T-helper 2 cell (primary cell): ENCODE measurements around the gene MEIS1.

ENCODE experiments used
- DNase-seq, 5 experiments: peaks; one replicate each; pipeline versions ENCODE4 v3.0.0 to v3.0.0-alpha.2; 2012 to 2022

Gene MEIS1

DNA sequence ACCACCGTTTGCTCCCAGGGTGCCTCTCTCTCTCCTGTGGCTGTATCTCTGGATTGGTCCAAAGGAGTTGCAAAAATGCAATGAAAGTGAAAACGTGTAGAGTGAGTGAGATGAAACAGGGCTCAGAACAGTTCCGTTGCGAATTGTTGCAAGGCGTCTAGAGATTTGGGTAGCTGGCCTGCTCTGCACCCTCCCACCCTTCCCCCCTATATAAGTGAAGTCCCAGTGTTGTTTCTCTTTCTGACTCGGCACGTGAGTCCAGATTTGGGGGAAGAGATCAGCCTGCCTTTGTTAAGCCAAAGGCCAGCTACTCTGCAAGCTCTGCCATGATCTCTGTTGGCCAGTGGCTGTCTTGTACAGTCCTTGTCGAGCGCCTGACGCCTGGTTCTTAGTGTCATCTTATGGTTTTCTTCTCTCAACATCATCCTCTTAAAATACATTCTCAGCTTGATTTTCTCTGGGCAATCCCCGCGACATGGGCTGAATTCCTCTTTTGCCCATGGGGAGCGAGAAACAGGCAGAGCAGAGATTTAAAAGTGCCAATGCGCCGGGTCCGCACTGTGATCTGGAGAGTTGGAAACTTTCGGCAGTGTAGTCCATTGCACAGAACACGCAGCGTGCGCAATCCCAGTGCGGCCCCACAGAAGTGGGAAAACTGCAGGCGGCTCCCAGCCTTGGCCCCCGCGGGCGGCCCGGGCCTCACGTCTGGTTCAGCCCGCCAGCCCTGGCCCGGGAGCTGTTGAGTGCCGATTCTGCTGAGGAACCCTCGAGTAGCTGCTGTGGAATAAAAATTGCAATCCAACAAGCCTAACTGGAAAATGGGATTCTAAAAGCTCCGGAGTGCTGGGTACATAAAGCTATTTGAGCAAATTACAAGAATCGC lies 9.3 kb downstream of the MEIS1 start:
- DNase-seq: no peak

DNA sequence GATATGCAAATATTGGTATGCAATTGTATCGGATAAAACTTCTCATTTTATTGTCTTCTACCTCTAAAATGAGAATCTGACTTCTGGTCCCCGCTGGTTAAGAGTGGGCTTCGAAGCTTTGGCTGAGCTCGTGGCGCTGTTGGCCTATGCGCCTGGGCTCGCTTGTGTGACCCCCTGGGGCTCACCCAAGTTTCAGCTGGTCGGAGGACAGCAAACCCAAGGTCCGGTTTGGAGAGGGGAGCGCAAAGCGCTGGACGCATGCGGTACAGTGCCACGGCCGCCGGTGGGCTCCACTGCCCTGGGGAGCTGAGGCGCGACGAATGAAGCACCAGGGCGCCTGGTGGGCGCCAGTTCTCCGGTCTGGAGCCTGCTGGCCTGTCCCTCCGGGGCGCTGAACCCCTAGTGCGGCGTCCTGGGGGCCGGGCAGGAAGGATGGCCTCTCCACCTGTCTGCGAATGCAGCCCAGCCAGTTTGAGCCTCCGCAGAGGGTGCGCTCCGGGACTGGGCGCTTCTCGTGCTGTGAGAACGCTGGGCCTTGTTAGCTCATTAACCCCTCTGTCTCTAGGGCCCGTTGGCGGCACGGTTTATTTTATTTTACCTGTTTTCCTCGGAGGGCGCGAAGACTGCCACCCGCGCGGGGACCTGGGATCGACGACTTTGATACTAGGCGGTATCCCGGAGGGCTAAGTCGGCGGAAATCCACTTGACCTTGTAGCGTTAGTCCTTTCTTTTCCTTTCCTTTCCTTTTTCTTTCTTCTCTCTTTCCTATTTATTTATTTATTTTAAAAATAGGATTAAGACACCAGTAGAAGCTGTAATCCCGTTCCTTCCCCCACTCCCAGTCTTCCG lies 10.4 kb downstream of the MEIS1 start:
- no peak for DNase-seq

DNA sequence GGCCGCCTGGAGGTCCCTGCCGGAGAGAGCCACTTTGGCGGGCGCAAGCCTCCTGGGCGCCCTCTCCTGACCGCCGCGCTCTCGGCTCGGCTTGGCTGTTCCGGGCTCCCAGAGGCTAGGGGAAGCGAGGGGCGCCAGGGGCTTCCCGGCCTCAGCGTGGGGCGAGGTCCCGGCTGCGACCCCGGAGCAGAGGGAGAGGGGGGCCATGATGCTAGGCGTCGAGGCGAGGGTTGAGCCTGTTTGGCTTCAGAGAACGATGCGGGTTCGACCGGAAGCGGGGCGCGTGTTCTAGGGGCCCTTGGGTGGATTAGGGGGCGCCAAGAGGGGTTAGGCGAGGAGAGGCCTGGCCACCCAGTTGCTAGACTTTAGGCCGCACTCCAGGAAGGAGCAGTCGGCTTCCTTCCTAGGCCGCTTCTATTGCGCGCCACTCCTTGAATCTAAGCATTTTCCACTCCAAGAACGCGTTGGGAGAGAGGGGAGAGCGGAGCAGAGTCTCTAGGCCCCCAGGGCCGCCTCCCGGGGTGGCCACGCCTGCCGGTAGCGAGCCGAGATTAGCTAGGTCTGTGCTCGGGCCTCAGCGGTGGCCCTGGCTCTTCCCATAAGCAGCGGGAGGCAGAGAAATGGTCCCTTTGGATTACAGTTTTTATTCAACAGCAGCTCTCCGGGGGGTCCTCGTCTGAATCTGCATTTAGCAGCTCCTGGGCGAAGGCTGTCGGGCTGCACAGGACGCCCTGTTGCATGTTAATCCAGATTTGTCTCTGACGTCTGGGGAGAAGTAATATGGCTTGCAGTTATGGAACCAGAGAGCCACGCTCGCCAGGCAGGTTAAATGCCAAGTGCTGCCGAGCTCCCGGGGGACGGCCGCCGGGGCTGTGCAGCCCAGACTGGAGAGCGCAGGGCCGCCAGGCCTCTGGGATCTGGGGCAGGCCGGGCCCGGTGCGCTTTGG lies 11.3 kb downstream of the MEIS1 start:
- DNase-seq: no peak

DNA sequence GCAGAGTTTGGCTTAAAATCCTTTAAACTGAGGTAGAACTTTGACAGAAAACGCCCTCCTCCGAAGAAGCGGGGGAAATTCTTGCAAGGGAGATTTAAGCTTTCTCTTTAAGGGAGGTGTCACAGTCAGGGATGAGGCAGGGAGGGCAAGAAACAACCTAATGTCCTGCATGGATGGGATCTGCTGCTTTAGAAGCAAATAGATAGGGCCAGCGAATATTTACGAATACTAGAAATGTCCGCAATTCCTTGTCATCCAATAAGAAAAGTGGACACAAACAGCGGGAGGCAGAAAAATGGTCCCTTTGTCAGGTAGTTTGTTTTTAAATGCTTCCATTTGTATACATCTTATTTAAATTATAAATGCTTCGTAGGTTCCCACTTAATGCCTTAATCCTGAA lies 12.0 kb downstream of the MEIS1 start:
- DNase-seq: no peak

DNA sequence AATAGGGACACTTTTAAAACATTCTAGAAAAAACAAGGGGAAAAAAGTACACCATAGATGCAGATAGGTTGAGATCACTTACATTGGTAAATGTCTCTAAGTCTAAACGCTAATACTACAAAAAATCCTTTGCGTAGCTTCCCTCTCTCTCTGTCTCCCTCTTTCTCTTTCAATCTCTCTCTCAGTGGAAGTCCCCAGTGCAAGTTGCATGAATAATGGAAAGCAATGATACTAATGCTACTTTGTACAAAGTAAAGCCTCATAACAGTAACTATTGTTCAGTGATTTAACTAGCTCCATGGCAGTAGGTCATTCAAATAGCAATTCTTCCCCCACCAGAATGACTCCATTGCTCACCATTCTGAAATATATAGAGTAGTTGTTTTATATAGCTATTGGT lies 12.8 kb downstream of the MEIS1 start:
- DNase-seq: no peak

DNA sequence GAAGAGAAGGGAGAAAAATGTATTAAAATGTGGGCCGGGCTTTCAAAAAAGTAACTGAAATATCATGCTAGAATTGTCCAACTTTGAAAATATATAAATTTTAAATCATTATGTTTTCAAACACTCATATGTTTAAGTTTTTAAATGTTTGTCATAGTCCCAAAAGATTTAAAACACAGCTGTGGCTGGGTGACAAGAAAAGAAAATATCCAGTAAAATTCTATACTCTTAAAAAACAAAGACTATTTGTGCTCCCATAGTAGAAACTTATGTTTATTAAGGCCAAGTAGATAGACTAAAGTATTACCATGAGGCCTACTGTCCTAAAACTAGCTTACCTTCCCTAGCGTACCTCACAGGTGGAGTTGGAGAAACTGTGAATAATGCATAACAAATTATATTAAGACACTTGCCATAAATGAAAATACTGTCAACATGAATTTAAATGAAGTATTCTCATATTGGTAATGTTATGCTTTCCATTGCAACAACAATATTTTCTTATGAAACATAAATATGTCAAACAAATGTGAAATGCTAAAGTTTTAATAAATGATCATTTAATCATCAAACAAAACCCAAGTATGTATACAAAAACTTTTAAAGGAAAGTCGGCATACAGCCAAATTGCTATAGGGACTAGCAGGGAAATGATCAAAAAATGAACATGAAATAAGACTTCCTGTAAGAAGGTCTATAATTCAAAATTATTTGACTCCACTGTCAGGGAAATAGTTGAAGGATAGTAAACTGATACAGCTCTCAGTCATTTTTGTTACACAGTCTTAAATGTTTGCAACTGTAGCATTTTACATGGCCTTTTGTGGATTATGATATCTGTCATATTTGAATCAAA lies 13.4 kb downstream of the MEIS1 start:
- no peak for DNase-seq

DNA sequence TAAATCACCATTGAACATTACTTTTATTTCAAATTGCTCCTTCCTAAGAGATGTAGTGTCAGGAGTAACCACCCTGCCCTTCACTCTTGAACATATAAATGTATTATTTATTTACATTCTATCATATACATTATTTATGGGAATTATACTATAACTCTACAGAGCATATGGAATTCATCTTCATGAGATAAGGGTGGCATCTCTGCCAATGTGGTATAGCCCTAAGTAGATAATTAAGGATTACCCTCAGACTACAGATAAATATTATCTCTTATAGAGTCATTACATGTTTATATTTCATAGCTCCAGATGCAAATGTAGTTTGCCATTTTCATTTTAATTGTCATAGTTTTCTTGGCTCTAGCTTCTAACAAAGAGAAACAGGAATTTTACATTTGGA lies 17.3 kb downstream of the MEIS1 start:
- no peak for DNase-seq

DNA sequence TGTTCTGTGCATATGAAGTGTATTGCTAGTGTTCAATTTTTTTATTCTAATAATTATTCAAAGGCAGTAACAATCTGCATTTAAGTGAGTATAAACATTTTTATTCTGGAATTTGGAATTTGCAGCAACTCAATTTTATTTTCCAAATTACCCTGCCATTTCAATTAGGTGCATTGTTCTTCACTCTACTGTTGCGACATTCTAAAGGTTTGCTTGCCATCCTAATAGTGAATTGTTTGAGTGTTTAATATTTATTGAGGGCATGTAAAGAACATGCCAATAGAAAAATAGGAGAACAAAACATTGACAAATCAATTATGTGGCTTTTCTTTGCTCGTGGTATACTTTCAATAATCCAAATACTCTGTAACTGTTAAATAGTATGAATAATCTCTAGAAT lies 18.0 kb downstream of the MEIS1 start:
- DNase-seq: no peak

DNA sequence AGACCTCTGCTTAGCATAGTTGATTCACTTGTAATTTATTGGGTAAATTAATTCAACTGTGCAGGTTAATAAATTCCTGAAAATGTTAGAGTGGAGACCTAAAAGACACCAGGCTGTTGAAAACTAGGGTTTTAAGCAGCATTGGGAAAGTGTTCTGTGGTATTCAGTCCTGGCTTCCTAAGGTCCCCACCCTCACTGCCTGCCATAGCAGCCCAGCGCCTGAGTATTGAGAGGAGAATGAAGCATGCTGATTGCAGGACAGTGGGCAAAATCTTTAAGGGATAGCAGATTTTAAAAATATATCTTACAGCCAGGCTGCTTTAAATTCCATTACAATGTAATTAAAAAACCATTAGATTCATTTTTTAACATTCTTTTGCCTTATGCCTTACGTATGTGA lies 20.6 kb downstream of the MEIS1 start:
- DNase-seq: no peak

DNA sequence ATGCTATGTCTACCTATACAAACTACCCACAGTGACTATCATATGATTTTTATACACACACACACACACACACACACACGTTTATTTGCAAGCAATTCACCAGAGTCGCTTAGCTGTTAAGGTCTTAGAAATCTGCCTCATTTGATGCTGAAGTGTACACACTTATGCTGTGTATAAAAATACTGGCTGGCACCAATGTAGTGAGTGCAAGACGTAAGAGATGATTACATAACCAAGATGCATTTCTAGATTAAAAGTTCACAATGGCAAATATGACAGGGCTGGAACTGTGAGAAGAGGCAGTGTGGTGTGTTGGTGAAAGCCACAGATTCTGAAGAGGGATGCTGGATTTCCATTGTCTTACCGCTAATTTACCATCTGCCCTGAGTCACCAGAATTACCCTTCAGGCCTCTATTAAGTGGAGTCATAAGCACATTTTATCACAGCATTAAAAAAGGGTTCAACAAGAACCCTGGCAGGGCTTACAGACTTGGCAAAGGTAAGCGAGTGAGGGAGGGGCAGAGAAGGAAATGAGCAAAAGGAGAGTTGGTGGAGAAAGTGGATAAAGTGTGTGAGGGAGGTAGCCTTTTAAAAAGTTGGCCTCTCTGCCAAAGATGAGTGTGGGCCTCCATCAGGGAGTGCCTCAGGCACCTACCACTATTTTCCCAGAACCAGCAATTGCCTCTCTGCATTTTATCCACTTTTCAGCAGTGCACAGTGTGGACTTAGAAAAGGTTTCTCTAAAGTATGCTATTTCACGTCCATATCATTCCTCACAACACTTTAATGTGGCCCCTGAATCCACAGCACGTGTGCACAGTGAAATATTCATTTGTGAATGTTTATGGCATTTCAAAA lies 21.5 kb downstream of the MEIS1 start:
- DNase-seq: no peak

DNA sequence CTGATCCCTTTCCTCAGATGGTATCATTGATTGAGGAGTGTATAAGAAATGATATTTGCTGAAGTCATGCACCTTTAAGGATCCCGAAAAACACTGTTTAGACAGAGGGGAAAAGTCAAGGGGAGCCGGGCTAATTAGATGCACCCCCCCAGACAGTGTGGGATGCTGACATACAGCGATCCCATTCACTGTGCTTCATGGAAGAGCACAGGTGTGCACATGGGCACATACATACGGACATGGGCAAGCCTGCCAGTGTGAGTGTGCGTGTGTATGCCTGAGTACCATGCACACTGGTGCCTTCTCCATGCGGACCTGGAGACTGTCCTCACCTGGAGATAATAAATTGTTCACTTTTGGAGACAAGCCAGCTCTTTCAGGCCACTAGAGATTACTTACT lies 22.6 kb downstream of the MEIS1 start:
- DNase-seq: no peak

DNA sequence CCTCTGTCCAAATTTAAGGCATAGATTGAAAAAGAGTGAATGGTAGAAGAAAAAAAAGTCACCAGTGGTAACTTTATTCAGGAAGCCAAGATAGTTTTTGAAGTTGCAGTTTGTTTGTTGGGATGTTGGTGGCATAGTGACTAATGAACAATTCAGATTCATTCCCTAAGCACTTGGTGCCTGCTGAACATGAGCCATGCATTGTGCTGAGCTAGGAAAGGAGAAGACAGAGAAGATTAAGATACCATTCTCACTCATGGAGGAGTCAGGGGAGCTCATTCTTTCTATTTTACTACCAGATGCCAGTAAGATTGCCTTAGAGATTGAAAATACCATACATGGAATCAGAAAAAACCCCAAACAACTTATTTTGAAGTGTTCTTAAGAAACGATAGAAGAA lies 25.1 kb downstream of the MEIS1 start:
- no peak for DNase-seq

DNA sequence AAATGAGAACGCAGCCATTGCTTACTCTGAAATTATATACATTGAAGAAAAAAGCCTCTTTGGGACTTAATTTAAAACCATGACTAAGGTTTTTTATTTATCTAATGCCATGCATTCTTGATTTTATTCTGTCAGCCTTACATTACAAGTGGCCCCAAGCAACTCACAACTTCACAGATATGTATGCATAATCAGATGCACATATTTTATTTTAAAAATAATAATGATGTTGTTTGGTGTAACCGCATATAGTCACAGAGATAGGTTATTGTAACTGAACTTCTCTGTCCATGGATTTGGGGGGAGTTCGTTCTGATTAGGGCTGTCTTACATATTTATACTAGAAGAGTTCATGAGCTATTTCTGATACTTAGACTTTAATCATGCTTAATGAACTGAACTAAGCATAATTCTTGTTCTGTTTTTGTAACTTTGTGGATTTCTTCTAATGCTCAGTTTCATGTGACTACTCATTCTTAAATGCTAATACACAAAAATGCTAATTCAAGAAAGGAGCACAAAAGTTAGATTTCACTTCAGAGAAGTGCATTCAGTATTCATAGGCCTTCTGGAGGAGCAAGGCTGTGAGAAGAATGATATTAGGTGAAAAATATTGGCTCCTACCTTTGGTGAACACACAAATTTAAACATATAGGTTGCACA lies 26.2 kb downstream of the MEIS1 start:
- DNase-seq: no peak

DNA sequence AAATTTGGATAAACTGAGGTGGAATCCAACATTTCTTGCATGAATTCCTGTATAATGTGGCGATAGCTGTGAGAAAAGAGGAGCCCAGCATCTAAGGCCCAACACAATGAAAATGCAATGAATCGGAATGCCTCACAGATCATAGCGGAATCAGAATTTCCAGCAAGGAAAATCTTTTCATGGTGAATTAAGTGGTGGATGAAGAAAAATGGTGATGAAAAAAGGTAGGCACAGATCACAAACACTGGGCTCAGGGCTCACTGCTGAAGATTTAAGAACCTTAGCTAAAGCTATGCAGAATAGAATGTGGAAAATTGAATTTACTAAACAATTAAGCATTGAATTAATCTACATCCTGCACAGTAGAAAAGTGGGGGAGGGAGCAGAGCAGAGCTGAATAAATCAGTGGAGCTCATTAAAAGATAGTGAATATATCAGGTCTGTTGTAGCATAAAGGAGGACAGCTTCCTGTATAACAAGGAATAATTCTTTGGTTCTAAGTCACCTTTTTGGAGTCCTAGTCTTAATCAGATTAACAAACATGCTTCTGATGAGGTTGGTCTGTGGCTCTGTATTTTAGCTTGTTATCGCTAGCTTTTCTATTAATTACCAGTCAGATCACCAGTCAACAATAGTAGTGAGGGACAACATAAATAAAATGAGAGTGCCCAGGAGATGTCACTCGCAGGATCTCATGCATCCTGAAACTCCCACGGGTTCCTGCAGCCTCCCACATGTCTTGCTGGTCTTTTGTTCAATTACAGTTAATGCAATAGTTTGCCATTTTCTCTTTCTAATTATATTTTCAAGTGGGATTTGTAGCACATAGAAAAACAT lies 27.0 kb downstream of the MEIS1 start:
- no peak for DNase-seq

DNA sequence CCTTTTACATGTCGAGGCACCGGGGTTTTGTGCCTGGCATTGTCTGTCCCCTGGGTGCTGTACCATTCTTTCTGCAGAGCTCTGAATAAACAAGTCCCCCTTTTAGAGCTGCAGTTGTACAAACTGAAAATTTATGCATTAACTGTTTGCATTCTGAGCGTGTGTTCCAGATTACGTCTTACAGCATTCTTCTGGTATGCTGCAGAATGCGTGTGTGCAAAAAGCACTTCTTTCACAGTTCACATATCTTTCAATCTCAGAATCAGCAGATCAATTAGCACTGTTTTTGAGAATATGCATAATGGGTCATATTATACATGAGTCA lies 27.5 kb downstream of the MEIS1 start:
- DNase-seq: no peak

DNA sequence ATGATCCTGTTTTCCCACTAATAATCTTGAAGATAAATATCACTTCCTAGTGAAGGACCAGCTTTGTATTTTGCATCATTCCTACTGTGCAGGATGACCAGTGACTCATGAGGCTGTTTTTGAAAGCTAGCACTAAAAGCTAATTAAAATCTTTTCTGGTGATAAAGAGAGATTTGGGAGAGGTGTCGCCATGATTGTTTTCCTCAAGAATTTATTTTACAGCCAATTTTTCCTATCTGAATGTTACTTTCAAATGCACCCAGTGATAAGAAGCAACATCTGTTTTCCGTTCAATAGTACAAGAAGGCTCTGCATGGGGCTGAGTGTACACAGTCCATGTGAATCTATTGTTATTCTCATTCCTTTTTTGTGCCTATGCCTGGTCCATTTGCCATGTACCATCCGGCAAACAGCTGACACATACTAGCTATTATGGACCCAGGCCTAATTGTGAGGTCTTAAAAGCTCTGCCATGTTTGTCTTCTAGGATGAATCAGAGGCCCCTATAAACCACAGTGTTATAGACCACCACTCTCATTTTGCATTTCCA lies 28.4 kb downstream of the MEIS1 start:
- no peak for DNase-seq

DNA sequence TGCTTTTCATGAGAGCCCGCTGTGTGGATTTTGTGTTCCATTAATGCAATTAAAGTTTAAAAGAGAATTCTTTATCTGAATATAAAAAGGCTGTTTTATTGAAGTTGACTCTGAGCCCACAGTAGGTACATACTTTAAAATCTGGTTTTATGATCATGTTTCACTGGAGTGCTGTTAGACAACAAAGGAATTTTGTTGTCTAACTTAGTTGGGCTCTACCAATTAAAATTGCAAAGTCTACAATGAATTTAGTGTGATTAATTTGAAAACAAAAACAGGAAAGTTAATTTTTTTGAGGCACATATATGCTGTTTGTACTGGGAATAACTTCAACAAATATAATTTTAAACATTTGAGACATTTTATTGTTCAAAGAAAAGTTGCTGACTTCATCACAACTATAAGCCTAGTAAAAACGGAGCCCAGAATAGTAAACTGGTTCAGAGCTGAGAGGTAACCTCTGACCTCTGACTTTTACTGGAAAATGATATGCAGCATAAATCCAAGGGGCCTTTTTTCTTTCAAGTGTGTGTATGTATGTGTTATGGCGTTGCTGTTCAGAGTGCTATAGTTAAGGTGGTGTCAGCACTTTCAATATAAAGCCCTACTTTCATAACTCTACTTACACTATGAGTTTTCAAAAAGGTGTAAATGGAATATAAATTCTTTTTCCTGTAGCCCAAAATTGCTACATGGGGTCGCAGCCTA lies 30.2 kb downstream of the MEIS1 start:
- DNase-seq: no peak

DNA sequence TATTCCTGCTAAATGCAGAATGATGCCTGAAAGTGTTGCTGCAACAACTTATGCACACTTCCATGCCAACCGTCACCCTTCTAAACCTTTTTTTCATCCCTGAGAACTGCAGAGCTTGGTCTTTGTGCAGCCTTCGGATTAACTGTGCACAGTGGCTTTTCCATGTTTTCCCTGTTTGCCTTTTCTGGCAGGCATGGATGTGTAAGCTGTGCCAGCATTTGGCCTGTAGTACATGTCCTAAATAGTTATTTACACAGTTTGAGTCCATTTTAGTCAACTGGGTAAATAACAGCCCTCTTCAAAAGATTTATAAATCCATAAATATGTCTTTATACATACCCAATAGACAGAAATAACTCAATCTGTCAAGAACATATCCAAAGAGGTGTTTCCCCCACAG lies 31.5 kb downstream of the MEIS1 start:
- DNase-seq: no peak

DNA sequence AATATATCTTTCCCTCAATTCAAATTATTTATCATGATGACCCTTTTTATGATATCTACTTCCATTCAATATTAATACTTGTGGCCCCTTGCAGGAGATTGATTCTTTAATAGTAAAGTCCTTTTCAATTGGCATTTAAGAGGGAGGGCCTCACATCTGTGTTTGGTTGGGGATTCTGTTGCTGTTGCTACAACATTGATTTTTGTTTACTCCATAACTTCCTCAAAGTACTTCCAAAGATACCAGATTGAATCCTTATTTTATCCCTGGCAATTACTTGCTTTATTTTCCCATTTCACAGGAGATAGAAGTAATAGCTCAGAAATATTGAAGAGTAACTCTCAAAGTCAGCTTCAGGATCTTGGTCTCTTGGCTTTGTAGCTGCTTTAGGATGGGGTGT lies 32.8 kb downstream of the MEIS1 start:
- DNase-seq: no peak
